GM21526 (cell line): ENCODE data around the gene HS1BP3.

Source experiments
- ATAC-seq: cut with Tn5 transposase; IDR thresholded peaks from one replicate; pipeline ENCODE4 v1.9.1; 2021; ENCODE audit warnings: moderate library complexity; ENCODE audit not compliant: unreplicated experiment, low FRiP score

The HS1BP3 gene

DNA sequence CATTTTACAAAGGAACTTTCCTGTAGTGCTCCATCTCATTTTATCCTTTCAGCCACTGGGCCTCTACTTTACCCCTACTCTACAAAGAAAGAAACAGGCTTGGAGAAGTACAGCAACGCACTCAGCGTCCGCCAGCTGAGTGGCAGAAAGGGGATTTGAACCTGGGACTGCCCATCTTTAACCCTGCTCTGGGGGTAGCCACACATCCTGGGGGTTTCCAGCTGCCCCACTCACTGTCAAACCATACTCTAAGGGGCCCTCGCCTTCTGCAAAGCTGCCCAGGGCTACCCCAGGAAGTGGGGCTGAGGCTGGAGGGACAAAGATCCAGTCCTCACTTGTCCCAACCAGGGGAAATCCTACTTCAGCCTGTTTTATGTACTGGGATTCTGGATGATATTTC is 17.9 kb downstream of the HS1BP3 start:
- ATAC-seq, result no peak

DNA sequence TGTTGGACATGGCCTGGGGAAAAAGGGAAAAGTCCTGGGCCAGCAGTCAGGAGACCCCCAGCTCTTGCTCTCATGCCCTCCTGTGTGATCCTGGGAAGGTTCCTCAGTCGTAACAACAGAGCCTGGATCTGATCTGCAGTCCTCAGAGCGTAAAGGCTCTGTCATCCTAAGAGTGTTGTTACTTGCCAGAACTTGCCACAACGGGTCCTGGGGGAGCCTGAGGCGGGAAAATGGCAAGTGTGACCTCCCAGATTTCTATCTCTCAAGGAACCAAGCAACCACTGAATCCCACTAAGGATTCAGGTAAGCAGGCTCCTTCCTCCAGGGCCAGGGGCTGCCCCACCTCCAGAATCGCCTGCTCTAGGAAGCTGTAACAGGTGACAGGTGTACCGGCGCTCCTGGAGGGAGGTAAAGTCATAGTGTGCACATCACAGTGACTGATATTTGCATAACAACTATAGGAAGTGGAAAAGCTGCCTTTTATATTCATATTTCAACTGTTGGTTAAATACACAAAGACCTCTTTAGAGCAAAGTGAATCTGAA is 18.4 kb downstream of the HS1BP3 start:
- ATAC-seq, result no peak

DNA sequence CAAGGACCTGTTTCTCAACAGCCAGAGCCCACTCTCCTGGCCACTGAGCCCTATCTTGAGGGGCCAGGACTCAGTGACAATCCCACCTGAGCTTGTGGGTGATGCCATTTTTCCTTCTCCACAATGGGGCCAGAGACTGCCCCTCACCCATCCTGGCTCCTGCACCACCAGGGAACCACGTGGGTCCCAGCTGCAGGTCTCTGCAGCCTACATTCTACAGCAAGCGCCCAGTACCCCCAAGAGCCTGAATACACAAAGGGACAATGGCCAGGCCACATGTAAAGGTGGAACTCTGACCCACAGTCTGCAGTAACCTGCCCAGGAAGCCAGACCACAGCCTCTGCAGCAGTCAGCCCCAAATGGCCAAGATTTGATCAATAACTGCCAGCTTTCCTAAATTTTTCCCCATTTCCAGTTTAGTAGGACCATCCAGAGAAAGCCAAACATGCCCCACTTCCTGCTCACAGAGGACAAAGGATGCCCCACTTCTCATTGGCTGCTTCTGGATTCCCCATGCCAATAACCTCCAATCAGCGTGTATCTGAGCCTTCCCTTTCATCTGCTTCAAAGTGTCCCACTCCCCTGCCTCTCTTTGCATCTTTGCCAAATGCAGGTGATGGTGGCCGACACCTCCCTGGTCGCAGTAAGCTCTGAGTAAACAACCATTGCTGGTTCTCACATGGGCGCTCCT is 19.1 kb downstream of the HS1BP3 start:
- no peak for ATAC-seq

DNA sequence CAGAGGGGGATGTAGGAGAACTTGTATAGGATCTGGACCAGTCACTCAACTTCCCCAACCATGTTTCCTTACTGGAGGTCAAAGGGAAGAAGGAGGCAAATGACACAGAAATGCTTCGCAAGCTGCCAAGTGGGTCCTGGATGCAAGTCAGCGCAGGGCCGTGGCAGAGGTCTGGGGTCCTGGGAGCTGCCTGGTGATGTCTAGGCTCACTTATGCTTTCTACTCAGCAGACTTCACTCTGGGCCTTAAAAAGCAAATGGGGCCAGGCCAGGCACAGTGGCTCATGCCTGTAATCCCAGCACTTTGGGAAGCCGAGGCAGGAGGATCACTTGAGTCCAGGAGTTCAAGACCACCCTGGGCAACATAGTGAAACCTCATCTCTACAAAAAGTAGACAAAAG is 19.9 kb downstream of the HS1BP3 start:
- no peak for ATAC-seq

DNA sequence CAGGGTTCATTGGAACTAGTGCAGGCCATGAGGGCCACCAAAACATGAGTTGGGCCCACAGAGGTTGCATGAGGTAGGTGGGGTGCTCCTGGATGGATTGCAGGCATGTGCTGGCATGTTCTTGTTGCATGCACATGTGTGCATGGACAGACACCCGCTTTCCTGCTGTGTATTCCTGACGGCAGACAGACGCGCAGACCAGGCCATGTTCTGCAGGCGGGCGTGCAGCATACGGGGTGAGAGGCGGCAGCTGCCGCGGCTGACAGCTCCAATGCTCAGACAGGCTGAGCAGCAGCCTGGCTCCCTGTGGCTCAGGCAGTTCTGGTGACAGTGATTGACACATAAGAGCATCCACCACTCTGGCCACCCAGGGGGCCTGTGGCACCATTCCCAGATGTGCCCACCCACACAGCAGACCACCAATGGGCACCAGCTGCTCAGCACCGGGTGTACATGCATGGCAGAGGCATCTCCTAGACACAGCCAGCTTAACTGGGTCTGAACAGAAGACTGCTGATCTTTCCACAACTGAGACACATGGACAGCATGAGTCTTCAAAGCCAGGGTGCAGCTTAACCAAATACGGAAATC is 21.2 kb downstream of the HS1BP3 start:
- no peak for ATAC-seq

DNA sequence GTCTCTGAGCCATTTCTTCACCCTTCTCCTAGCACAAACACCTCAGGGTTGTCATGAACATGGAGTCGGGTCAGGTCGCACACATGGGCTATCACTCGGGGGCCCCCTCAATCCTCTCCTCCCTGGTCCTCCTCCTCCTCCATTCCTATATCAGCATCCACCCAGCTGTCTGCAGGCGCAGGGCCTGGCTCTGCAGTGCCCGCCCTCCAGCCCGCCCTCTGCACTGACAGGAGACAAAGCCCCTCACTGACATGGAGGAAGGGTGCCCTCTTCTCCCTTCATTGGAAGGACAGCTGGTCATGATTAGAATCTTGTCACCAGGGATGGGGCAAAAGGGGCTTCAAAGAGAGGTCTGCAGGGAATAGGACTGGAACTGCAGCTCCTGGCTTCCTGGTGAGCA is 21.7 kb downstream of the HS1BP3 start:
- ATAC-seq, result no peak

DNA sequence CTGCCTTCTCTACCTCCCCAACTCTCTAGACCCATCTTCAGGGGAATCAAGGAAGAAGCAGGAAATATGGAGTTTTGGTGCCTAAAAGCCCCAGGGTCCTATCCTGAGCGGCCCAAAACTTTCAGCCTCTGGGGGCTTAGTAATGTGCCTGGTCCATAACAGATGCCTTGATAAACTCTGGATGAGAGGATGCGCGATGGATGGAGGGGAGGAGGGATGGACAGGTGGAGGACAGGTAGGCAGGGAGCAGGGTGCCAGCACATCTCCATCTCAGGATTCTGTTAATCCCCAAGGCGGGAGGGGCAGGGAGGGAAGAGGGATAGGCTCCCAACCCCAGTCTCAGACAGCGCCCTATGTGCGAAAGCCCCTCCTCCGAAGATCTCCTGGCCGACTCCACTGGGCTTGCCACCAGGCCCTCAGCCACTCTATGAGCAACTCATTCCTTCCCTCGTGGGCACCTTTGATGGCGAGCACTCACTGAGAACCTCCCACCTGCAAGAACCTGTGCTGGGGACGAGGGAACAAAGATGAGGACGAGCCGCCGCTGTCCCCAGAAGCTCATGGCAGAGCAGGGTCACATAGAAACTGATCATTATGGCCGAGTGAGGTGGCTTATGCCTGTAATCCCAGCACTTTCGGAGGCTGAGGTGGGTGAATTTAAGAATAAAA is 23.1 kb downstream of the HS1BP3 start:
- no peak for ATAC-seq

DNA sequence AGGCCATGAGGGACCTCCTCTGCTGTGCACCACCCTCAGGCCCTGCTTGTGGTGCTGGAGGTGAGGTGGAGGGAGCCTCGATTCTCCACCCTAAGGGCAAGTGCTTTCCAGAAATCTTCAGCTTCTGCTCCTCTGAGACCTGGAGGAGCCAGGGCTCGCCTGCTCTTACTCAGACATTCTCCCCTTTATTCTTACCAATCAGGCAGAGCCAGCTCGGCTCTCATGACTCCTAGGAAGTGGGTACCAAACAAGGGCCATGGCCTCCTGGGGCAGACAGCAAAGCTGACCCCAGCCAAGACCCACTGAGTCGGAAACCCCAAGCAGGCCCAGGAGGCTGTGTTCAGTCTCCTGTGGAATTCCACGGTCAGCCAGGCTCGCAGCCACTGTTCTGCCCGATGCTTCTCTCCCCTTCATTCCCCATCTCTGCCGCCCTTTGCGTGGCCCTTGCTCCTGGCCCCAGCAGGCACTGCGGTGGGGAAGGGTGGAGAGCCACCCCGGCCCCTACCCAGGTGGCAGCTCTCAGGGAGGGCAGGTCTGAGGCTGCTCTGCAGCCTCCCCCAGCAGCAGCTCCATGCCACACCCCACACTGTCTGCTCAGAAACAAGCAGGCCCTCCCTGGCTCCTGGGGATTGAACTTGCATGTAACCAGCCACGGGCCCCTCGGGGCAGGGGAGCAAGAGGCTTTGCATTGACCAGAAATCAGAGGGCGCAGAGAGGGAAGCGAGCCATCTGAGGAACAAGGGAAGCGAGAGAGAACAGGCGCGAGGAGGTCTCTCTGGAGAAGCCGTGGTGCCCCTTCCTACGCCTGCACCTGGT is 24.0 kb downstream of the HS1BP3 start:
- ATAC-seq, result no peak

DNA sequence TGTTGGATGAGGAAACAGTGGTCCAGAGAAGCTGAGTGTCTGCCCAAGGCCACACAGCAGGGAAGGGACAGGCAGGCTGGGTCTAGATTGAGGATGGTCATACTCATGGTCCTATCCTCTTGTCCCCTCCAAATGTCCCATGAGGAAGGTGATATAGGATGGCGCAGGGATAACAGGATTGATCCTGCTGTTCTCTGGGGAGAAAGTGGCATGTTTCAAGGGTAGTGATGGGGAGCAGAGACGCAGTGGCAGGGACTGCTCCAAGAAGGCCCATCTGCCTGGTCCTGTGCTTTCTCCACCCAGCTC is 24.6 kb downstream of the HS1BP3 start:
- no peak for ATAC-seq

DNA sequence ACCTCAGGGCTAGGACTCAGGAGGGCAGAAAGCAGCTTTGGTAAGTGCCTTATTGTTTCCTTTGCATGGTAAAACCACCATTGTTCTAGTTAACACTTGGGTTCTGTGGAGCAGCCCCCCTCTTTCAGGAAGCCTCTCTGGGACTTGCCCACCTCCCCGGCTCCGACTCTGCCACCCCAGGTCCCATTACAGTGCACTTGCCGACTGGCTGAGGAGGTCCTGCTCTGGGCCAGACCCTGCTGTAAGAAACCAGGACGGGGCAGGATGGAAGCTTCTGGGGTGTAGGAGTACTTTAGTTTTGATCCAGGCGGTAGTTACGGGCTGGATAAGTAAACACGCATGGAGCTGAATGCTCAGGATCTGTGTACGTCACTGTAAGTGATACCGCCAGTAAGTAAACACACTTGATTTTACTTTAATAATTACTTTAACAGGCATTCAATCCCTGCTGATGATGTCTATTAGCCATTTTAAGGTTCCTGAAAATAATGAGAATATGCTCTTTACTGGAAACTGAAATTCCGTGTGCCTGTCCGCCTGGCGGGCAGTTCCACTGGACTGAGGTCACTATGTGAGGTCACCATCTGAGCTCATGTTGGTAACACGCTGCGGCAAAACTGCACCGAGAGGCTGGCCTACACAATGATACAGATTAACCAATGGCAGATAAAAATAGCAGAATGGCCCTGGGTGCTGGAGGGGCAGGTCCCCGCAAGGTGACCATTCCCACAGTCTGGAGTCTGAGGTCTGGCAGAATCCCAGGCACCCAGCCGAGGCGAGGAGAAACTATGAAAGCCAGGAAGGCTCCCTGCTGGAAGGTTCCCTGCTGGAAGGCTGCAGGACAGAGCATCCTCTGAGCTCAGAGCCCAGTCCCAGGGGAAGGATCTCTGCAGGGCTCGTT is 25.2 kb downstream of the HS1BP3 start:
- no peak for ATAC-seq

DNA sequence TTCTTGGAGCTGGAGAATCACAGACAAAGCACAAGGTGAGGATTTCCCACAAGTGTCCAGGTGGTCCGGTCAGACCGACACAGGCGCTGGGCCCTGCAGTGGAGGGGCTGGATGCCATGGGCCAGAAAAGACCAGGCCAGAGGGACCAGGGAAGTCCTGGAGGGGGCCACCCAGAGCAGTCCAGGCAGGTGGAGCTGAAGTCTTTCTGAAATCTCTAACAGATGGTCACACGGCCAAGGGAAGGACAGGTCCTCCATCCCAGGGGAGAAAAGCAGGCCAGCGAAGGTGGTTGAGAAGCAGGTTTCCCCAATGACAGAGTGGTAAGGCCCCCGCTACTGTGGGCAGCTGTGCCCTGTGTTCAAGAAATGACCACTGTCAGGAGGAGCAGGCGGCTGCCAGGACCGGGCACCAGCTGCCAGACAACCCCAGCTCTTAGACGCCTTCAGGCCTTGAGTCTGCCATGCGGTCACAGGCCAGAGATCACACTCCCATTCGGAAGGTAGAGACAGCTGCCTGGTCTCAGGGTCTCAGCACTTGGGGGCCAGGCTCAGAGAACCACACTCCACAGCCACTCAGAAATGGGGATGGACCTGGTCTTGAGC is 25.9 kb downstream of the HS1BP3 start:
- no peak for ATAC-seq

DNA sequence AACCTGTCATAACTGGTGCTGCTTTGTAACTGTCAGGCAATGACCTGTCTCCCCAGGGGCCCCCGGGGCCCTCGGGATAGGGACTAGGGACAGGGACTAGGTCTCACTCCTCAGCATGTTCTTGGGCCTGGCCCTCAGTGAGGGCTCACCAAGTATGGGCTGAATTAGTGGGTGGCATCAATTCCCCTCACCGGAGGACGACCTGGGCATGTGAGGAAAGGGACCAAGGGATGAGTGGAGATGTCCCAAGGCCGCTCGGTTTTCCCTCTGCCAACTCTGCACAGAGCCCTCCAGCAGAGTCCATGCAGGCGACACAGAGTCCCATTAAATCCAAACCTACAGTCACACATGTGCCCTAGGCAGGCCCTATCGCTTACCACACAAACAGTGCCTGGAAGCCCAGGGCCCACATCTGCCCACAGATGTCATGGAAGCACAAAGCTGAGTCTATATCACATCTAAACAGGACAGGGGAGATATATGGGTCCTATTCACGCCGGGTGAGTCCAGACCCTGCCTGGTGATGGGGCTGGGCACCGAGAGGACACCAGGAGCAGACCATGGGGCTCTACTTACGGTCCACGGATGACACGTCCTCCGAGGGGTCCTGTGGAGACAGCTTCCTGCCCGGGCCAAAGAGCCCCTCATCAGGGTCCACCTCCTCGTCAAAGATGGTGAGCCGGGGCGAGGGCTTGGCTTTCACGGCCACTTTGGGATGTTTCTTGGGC is 26.6 kb downstream of the HS1BP3 start:
- ATAC-seq, result no peak

DNA sequence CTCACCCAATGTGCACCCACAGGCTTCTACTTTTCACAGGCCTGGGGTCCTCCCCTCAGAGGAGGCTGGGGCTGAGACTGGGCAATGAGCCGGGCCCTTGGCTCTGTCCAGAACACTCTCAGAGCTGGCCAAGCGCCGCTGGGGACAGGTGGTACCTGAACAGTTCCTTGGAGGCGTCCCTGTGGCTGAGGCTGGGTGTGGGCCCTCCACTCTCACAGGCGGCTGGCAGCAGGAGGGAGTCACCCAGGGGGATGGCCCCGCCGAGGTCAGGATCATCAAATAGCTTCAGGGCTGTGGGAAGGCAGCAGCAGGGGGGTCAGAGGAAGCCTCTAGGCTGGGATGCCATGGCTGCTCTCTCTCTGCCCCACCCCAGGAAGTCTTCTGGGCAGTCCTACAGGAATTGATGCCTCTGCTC is 27.1 kb downstream of the HS1BP3 start:
- no peak for ATAC-seq

DNA sequence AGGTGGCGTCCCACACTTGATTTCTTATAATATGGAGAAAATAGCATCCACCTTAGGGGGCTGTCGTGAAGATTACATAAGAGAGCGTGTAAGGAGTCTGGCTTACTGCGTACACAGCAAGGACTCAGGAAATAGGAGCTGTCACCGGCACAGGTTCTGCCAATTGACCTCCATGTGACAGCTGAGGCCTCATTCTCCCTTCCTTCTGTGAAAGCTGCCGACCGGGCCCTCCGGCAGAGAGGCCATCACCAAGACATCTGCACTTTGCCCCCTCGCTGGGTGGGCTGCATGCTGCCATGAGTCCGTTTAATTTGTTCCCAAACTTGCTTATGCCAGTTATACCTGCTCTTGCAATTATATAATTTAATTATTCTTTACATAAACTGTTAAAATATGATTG is 27.7 kb downstream of the HS1BP3 start:
- no peak for ATAC-seq

DNA sequence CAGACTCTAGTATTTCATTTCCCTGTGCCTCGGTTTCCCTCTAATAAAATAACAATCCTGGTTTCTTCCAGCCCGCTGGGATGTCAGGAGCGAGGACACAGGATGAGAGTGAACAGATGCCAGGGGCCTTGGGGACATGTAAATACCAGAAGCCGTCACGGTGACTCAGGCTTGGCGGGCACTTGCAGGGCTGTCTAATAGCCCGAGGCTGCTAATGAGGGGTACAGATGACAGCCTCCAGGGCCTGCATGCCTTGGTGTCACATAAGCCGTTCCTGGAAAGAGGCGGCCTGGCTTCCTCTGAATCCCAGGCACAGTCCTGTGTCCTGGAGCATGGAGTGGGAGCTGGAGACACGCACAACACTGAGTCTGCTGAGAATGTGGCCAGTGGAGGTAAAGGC is 28.2 kb downstream of the HS1BP3 start:
- ATAC-seq, result no peak

DNA sequence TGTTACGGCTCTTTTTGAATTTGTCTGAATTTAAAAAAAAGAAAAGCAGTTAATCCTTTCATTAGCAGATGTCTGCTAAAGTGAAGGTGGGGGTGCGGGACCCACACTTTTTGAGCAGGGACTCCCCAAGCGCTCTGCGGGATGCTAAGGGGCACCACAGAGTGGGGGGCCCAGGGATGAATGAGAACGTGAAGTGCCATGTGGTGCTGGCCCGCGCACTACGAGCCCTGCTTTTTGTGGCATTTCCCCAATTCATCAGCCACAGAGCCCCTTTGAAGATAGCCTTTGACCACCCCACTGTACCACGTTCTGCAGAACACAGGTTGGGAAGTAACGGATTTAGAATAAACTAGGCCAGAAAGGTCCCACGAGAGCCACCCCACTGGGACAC is 28.6 kb downstream of the HS1BP3 start:
- ATAC-seq, result no peak

DNA sequence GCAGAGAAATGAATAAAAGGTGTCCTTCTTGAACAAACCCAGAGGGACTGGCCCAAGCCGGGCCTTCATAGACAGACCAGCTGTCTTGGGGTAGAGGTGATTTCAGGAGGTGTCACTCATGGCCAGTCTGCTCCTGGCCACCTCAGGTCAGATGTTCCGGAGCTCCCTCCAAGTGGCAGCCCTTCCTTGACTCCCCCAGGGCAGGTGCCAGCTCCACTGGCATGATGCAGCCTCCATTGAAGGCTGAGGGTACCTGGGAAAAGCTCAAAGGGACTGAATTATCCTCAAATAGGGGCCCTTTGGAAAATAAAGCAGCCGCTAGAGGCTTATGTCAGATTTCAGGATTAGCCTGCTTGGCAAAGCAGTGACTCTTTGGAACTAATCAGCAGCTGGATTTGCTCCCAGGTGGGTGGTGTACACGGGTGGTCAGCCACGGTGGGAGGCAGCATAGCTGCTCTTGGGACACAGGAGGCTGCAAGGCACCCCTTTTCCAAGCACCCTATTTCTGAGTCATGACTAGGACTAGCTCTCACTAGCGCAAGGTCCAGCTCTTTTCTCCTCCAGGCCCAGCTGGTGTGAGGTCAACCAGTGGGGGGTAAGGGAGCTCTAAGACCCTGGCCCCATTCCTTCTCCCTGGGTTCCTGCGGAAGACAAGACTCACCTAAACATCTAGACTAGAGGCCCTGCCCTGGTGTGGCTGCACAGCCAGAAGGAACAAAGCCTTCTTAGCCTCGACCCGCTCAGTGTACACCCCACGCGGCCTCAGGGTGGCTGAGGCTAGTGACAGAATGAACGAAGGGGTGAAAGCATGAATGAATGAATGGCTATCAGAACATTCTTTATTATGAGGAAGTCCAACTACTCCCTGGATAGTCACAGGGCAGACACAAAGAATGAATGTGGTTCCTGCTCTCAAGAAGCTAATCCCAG is 29.3 kb downstream of the HS1BP3 start:
- no peak for ATAC-seq

DNA sequence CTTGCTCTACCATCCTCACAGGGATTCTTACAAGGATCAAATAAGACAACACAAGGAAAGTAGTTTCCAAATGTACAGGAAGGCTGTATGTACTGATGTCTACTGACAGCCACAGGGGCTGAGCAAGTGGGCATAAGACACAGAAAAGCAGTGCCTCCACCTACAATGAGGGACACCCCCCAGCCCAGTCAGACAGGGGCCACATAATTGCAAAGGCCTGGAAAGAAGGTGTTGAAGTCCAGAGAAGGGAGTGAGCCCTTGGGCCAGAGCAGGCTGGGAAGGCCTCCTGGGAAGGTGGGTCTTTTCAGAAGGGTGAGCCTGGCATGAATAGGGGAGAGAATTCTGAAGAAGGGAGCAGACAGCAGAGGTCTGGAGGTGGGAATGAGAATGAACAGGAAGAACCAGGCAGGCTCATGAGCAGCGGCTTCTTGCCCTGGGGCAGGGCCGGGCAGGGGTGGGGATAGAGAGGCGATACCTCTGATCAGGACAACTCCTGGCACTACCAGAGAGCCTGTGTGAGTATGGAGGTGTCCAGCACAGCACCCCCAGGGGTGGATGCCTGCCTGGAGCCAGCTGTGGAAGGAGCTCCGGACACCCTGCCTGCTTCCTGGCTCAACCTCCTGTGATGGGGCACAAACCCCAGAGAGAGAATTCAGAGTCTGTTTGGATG is 30.1 kb downstream of the HS1BP3 start:
- no peak for ATAC-seq
